OCI-LY7 (cell line): ENCODE measurements around the gene TPRN. TPM values are rescaled to one million over a fixed set of nuclear protein-coding genes. Genes with fewer than 3 reads are reported as not detected.

ENCODE experiments used
- BruUV-seq: library from RNA; stranded (reverse); fragments of 400-500 nt; replicated peaks from 2 replicates; lab custom pipeline; 2021; lab: Mats Ljungman, UMichigan
- CTCF ChIA-PET: fragments of 300-600 bp; sonication (Branson Sonifier 250); formaldehyde crosslinking; loops from one replicate; lab custom pipeline; 2022; ENCODE audit warnings: antibody characterized with exemption; ENCODE audit not compliant: unreplicated experiment; lab: Charles Lee
- POLR2A ChIA-PET: fragments of 300-600 bp; sonication (Branson Sonifier 250); formaldehyde crosslinking; loops from one replicate; lab custom pipeline; 2022; ENCODE audit warnings: antibody characterized with exemption; lab: Charles Lee
- DNase-seq: peaks from one replicate; pipeline ENCODE4 v3.0.0-alpha.2; 2015; ENCODE audit warnings: low spot score
- H2AFZ ChIP-seq: fragments of 200-600 bp; sonication (generic), shearing (Covaris generic); 2 replicates; pipeline ENCODE4 v1.6.1; 2014; ENCODE audit warnings: mild to moderate bottlenecking, antibody characterized with exemption, low read length, moderate library complexity
- H3K27ac ChIP-seq: fragments of 200-600 bp; sonication (generic); 2 replicates; pipeline ENCODE4 v1.5.1; 2014; ENCODE audit warnings: mixed run types, low read depth, mild to moderate bottlenecking, moderate library complexity, low read length, inconsistent platforms; ENCODE audit not compliant: poor library complexity, severe bottlenecking
- H3K36me3 ChIP-seq: fragments of 200-600 bp; sonication (generic); 2 replicates; pipeline ENCODE4 v1.6.1; 2014; ENCODE audit warnings: mild to moderate bottlenecking, antibody characterized with exemption, low read length, moderate library complexity, mixed read lengths; ENCODE audit not compliant: insufficient read depth
- H3K4me1 ChIP-seq: fragments of 200-600 bp; sonication (generic); 2 replicates; pipeline ENCODE4 v1.5.1; 2014; ENCODE audit warnings: mild to moderate bottlenecking, low read length; ENCODE audit not compliant: insufficient read depth, poor library complexity, severe bottlenecking
- H3K4me2 ChIP-seq: fragments of 200-600 bp; sonication (generic); 2 replicates; pipeline ENCODE4 v1.6.1; 2014; ENCODE audit warnings: mild to moderate bottlenecking, low read length
- H3K4me3 ChIP-seq: fragments of 200-600 bp; sonication (generic); 2 replicates; pipeline ENCODE4 v1.5.1; 2014; ENCODE audit warnings: mild to moderate bottlenecking, low read depth, low read length; ENCODE audit not compliant: poor library complexity, severe bottlenecking
- H3K79me2 ChIP-seq: fragments of 200-600 bp; sonication (generic); 2 replicates; pipeline ENCODE4 v1.6.1; 2016; ENCODE audit warnings: low read depth, mild to moderate bottlenecking, low read length, moderate library complexity, mixed read lengths; ENCODE audit not compliant: insufficient read depth
- H3K9me2 ChIP-seq: fragments of 200-600 bp; sonication (generic); 2 replicates; pipeline ENCODE4 v1.6.1; 2016; ENCODE audit warnings: mild to moderate bottlenecking, low read length, mixed read lengths; ENCODE audit not compliant: insufficient read depth
- H3K9me3 ChIP-seq: fragments of 200-600 bp; sonication (generic); 2 replicates; pipeline ENCODE4 v1.6.1; 2014; ENCODE audit warnings: mild to moderate bottlenecking, mixed run types, low read length, mixed read lengths
- H4K20me1 ChIP-seq: fragments of 200-600 bp; sonication (generic); 2 replicates; pipeline ENCODE4 v1.6.1; 2014; ENCODE audit warnings: mild to moderate bottlenecking, antibody characterized with exemption, low read length, moderate library complexity, mixed read lengths; ENCODE audit not compliant: insufficient read depth
- EZH2phosphoT487 ChIP-seq: fragments of 200-600 bp; sonication (generic); IDR thresholded peaks from 2 replicates; pipeline ENCODE4 v1.6.1; 2018; ENCODE audit warnings: low read depth, borderline replicate concordance, mild to moderate bottlenecking, mixed run types, antibody characterized with exemption, low read length, moderate library complexity, mixed read lengths
- intact Hi-C: fragments of 100-400 bp; cut with micrococcal nuclease; formaldehyde crosslinking; loops from one replicate; pipeline ENCODE4 v1.10.0; 2022; ENCODE audit not compliant: unreplicated experiment
- microRNA-seq: library from miRNA; unstranded; fragments of <30 nt; microRNA quantifications from one replicate; pipeline ENCODE4 v1.2.0, GENCODE V29; 2022; ENCODE audit warnings: borderline replicate concordance
- small RNA-seq: library from RNA; depleted of rRNA; stranded (forward); fragments of <200 nt; gene quantifications from one replicate; pipeline ENCODE3, GENCODE V24; 2014
- total RNA-seq, 2 experiments: library from RNA; depleted of rRNA in 1 of 2; stranded (reverse); fragments of >200 nt in 1 of 2; shearing (Covaris generic) in 1 of 2; gene quantifications; 2 replicates each; pipeline ENCODE4 v1.2.3, GENCODE V29; 2014 to 2022
- TF ChIP-seq, protein P1 (sequence below): fragments of 200-600 bp; sonication (generic); conservative IDR thresholded peaks from 2 replicates; pipeline ENCODE4 v1.5.1; 2014; ENCODE audit warnings: mild to moderate bottlenecking, antibody characterized with exemption, low read length, moderate library complexity, mixed read lengths

TPRN gene
- total RNA-seq, 2 experiments from 2014 or later, result 9.0 to 15.9 TPM

DNA sequence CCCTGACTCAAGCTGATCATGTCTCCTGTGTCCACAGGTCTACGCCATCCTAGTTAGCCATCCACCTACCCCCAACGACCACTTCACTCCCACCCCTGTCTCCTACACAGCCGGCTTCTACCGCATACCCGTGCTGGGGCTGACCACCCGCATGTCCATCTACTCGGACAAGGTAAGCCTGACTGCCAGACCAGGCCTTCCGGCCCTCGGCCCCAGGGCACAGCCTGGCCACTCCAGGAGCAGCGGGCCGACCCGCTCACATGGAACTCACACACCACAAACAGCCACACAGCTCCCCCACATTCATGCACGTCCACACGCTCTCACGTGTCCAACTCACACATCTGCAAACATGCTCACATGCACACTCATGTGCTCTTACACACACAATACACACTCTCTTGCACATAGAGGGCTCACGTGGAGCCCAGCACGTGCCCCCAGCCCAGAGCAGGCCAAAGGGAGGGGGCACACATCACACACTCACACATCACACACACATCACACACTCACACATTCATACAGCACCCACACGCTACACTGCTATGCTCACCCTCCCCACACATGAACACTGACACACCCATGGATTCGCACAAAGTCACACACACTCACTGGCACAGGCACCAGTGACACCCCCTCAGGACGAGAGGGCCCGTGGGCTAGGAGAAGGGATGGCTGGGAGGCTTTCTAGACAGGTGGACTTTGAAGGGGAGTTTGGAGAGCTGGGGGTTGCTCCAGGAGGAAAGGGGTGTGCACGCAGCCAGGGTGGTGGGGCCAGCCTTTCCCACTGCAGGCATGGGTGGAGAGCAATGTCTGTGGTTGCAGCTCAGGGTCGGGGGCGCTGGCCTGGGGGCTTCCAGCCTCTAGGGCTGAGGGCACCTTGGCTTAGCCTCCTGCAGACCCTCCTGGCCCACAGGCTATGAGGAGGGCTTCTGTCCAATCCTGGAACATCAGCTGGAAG, 58.3 kb downstream of the TPRN start:
- Histone ChIP-seq H3K4me2 (no peak overlapping the region), H4K20me1 (no peaks in the 10 kb centered on the region), H2AFZ (no peak overlapping the region), H3K27ac (no peak overlapping the region), H3K9me3 (no peaks in the 10 kb centered on the region), H3K4me1 (peaks cover 8% of the 10 kb centered on the region), H3K4me3 (no peak overlapping the region), H3K79me2 (no peaks in the 10 kb centered on the region), H3K36me3 (no peaks in the 10 kb centered on the region), H3K9me2 (no peaks in the 10 kb centered on the region)
- CTCF ChIA-PET, result no interaction called here
- no TSS peak for BruUV-seq
- TF ChIP-seq EZH2phosphoT487, result no peak
- TF ChIP-seq, protein P1, sequence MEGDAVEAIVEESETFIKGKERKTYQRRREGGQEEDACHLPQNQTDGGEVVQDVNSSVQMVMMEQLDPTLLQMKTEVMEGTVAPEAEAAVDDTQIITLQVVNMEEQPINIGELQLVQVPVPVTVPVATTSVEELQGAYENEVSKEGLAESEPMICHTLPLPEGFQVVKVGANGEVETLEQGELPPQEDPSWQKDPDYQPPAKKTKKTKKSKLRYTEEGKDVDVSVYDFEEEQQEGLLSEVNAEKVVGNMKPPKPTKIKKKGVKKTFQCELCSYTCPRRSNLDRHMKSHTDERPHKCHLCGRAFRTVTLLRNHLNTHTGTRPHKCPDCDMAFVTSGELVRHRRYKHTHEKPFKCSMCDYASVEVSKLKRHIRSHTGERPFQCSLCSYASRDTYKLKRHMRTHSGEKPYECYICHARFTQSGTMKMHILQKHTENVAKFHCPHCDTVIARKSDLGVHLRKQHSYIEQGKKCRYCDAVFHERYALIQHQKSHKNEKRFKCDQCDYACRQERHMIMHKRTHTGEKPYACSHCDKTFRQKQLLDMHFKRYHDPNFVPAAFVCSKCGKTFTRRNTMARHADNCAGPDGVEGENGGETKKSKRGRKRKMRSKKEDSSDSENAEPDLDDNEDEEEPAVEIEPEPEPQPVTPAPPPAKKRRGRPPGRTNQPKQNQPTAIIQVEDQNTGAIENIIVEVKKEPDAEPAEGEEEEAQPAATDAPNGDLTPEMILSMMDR, result no peak
- no peak for DNase-seq
- POLR2A ChIA-PET, result no interaction called here
- intact Hi-C loops, result no loop called here

Small RNA genes within 50 kb of the gene (microRNA-seq; reads per million reads assigned to microRNA genes)
- not detected for gene MIR3621

Small RNA genes within 50 kb of the gene (small RNA-seq; reads per million reads assigned to genes)
- gene MIR3621, result not detected

Other genes starting within 250 kb of the TPRN start
Only the 30 nearest of the 32 such genes appear.
- not detected in 2 replicates for gene PTGDS, start 223.2 kb downstream of the TPRN start, total RNA-seq (2014; rRNA removed; shearing (Covaris generic))
- gene PTGDS, start 223.2 kb downstream of the TPRN start, total RNA-seq (2022), result not detected in 2 replicates
- not detected in 2 replicates for gene LCNL1, start 217.7 kb downstream of the TPRN start, total RNA-seq (2014; rRNA removed; shearing (Covaris generic))
- gene LCNL1, start 217.7 kb downstream of the TPRN start, total RNA-seq (2022), result not detected in 2 replicates
- gene PAXX, start 208.3 kb downstream of the TPRN start, total RNA-seq (2014; rRNA removed; shearing (Covaris generic)), result 63.5 and 66.5 TPM in 2 replicates
- gene PAXX, start 208.3 kb downstream of the TPRN start, total RNA-seq (2022), result 45.7 and 46.3 TPM in 2 replicates
- gene CLIC3, start 204.2 kb downstream of the TPRN start, total RNA-seq (2014; rRNA removed; shearing (Covaris generic)), result not detected in 2 replicates
- not detected in 2 replicates for gene CLIC3, start 204.2 kb downstream of the TPRN start, total RNA-seq (2022)
- 2.4 and 4.1 TPM in 2 replicates for gene ABCA2, start 172.5 kb downstream of the TPRN start, total RNA-seq (2014; rRNA removed; shearing (Covaris generic))
- gene ABCA2, start 172.5 kb downstream of the TPRN start, total RNA-seq (2022), result 8.3 and 10.6 TPM in 2 replicates
- not detected in 2 replicates for gene FUT7, start 168.7 kb downstream of the TPRN start, total RNA-seq (2014; rRNA removed; shearing (Covaris generic))
- gene FUT7, start 168.7 kb downstream of the TPRN start, total RNA-seq (2022), result 0.21 TPM in 1 of 2 replicates, not detected in the other
- gene NPDC1, start 154.6 kb downstream of the TPRN start, total RNA-seq (2014; rRNA removed; shearing (Covaris generic)), result 0.21 and 0.32 TPM in 2 replicates
- gene NPDC1, start 154.6 kb downstream of the TPRN start, total RNA-seq (2022), result 0.38 and 0.39 TPM in 2 replicates
- gene ENTPD2, start 146.7 kb downstream of the TPRN start, total RNA-seq (2014; rRNA removed; shearing (Covaris generic)), result 0.16 TPM in 1 of 2 replicates, not detected in the other
- not detected in 2 replicates for gene ENTPD2, start 146.7 kb downstream of the TPRN start, total RNA-seq (2022)
- 65.9 and 74.0 TPM in 2 replicates for gene SAPCD2, start 130.2 kb downstream of the TPRN start, total RNA-seq (2014; rRNA removed; shearing (Covaris generic))
- gene SAPCD2, start 130.2 kb downstream of the TPRN start, total RNA-seq (2022), result 51.4 and 57.2 TPM in 2 replicates
- gene UAP1L1, start 123.2 kb downstream of the TPRN start, total RNA-seq (2014; rRNA removed; shearing (Covaris generic)), result 5.3 and 5.7 TPM in 2 replicates
- gene UAP1L1, start 123.2 kb downstream of the TPRN start, total RNA-seq (2022), result 12.3 and 16.7 TPM in 2 replicates
- 22.5 and 32.7 TPM in 2 replicates for gene MAN1B1, start 113.8 kb downstream of the TPRN start, total RNA-seq (2014; rRNA removed; shearing (Covaris generic))
- 38.8 and 43.4 TPM in 2 replicates for gene MAN1B1, start 113.8 kb downstream of the TPRN start, total RNA-seq (2022)
- gene DPP7, start 86.0 kb downstream of the TPRN start, total RNA-seq (2014; rRNA removed; shearing (Covaris generic)), result 173 and 182 TPM in 2 replicates
- 154 TPM in 2 replicates for gene DPP7, start 86.0 kb downstream of the TPRN start, total RNA-seq (2022)
- 0.06 TPM in 1 of 2 replicates, not detected in the other for gene GRIN1, start 61.6 kb downstream of the TPRN start, total RNA-seq (2014; rRNA removed; shearing (Covaris generic))
- 0.15 and 0.55 TPM in 2 replicates for gene GRIN1, start 61.6 kb downstream of the TPRN start, total RNA-seq (2022)
- 0.21 TPM in 1 of 2 replicates, not detected in the other for gene LRRC26, start 30.7 kb downstream of the TPRN start, total RNA-seq (2014; rRNA removed; shearing (Covaris generic))
- not detected in 2 replicates for gene LRRC26, start 30.7 kb downstream of the TPRN start, total RNA-seq (2022)
- gene TMEM210, start 28.7 kb downstream of the TPRN start, total RNA-seq (2014; rRNA removed; shearing (Covaris generic)), result not detected in 2 replicates
- gene TMEM210, start 28.7 kb downstream of the TPRN start, total RNA-seq (2022), result not detected in 2 replicates
- gene ANAPC2, start 12.2 kb downstream of the TPRN start, total RNA-seq (2014; rRNA removed; shearing (Covaris generic)), result 34.8 and 38.6 TPM in 2 replicates
- gene ANAPC2, start 12.2 kb downstream of the TPRN start, total RNA-seq (2022), result 89.6 and 90.4 TPM in 2 replicates
- gene SSNA1, start 12.1 kb downstream of the TPRN start, total RNA-seq (2014; rRNA removed; shearing (Covaris generic)), result 111 and 130 TPM in 2 replicates
- 71.0 and 75.1 TPM in 2 replicates for gene SSNA1, start 12.1 kb downstream of the TPRN start, total RNA-seq (2022)
- 55.1 and 58.2 TPM in 2 replicates for gene TMEM203, start 4.9 kb upstream of the TPRN start, total RNA-seq (2014; rRNA removed; shearing (Covaris generic))
- 39.0 and 42.9 TPM in 2 replicates for gene TMEM203, start 4.9 kb upstream of the TPRN start, total RNA-seq (2022)
- gene NDOR1, start 5.0 kb upstream of the TPRN start, total RNA-seq (2014; rRNA removed; shearing (Covaris generic)), result 30.4 and 35.9 TPM in 2 replicates
- 61.3 and 61.9 TPM in 2 replicates for gene NDOR1, start 5.0 kb upstream of the TPRN start, total RNA-seq (2022)
- gene RNF208, start 21.5 kb upstream of the TPRN start, total RNA-seq (2014; rRNA removed; shearing (Covaris generic)), result 0.47 and 0.82 TPM in 2 replicates
- 4.4 and 5.5 TPM in 2 replicates for gene RNF208, start 21.5 kb upstream of the TPRN start, total RNA-seq (2022)
- 1.1 and 1.7 TPM in 2 replicates for gene CYSRT1, start 24.4 kb upstream of the TPRN start, total RNA-seq (2014; rRNA removed; shearing (Covaris generic))
- gene CYSRT1, start 24.4 kb upstream of the TPRN start, total RNA-seq (2022), result 2.9 and 3.7 TPM in 2 replicates
- gene RNF224, start 26.8 kb upstream of the TPRN start, total RNA-seq (2014; rRNA removed; shearing (Covaris generic)), result 0.13 TPM in 1 of 2 replicates, not detected in the other
- 0.30 TPM in 1 of 2 replicates, not detected in the other for gene RNF224, start 26.8 kb upstream of the TPRN start, total RNA-seq (2022)
- 0.15 TPM in 1 of 2 replicates, not detected in the other for gene SLC34A3, start 30.2 kb upstream of the TPRN start, total RNA-seq (2014; rRNA removed; shearing (Covaris generic))
- gene SLC34A3, start 30.2 kb upstream of the TPRN start, total RNA-seq (2022), result not detected in 2 replicates
- 376 and 417 TPM in 2 replicates for gene TUBB4B, start 40.5 kb upstream of the TPRN start, total RNA-seq (2014; rRNA removed; shearing (Covaris generic))
- gene TUBB4B, start 40.5 kb upstream of the TPRN start, total RNA-seq (2022), result 402 and 443 TPM in 2 replicates
- gene STPG3, start 50.5 kb upstream of the TPRN start, total RNA-seq (2014; rRNA removed; shearing (Covaris generic)), result 0.73 TPM in 1 of 2 replicates, not detected in the other
- 1.7 and 2.7 TPM in 2 replicates for gene STPG3, start 50.5 kb upstream of the TPRN start, total RNA-seq (2022)
- gene NELFB, start 54.6 kb upstream of the TPRN start, total RNA-seq (2014; rRNA removed; shearing (Covaris generic)), result 59.5 and 62.6 TPM in 2 replicates
- gene NELFB, start 54.6 kb upstream of the TPRN start, total RNA-seq (2022), result 74.8 and 76.1 TPM in 2 replicates
- gene TOR4A, start 77.0 kb upstream of the TPRN start, total RNA-seq (2014; rRNA removed; shearing (Covaris generic)), result 11.6 and 11.7 TPM in 2 replicates
- gene TOR4A, start 77.0 kb upstream of the TPRN start, total RNA-seq (2022), result 19.7 and 22.3 TPM in 2 replicates
- gene NRARP, start 101.5 kb upstream of the TPRN start, total RNA-seq (2014; rRNA removed; shearing (Covaris generic)), result 6.9 TPM in 2 replicates
- gene NRARP, start 101.5 kb upstream of the TPRN start, total RNA-seq (2022), result 6.4 and 8.9 TPM in 2 replicates
- 14.2 and 27.0 TPM in 2 replicates for gene EXD3, start 222.4 kb upstream of the TPRN start, total RNA-seq (2014; rRNA removed; shearing (Covaris generic))
- 20.8 and 27.0 TPM in 2 replicates for gene EXD3, start 222.4 kb upstream of the TPRN start, total RNA-seq (2022)
- gene NOXA1, start 222.7 kb upstream of the TPRN start, total RNA-seq (2014; rRNA removed; shearing (Covaris generic)), result not detected in 2 replicates
- not detected in 2 replicates for gene NOXA1, start 222.7 kb upstream of the TPRN start, total RNA-seq (2022)